Sigmoid colon (tissue), 7 donors: Measurements from ENCODE around the gene ADARB2. TPM values are rescaled to one million over a fixed set of nuclear protein-coding genes. Genes with fewer than 3 reads are reported as not detected.

Experiments
- DNase-seq: peaks from one replicate; pipeline ENCODE4 v3.0.0-alpha.2; 2019
- H3K27ac ChIP-seq, 4 donors: fragments of 200-600 bp; sonication (generic); one replicate each; pipeline ENCODE4 v1.5.1; 2016 to 2019; ENCODE audit warnings: mild to moderate bottlenecking in 1 of 4
- H3K27me3 ChIP-seq, 3 donors: fragments of 200-600 bp; sonication (generic); one replicate each; pipeline ENCODE4 v1.5.1; 2019; ENCODE audit warnings: mild to moderate bottlenecking in 1 of 3
- H3K36me3 ChIP-seq, 4 donors: fragments of 200-600 bp; sonication (generic); one replicate each; pipeline ENCODE4 v1.5.1; 2016 to 2019
- H3K4me1 ChIP-seq, 4 donors: fragments of 200-600 bp; sonication (generic); one replicate each; pipeline ENCODE4 v1.5.1; 2017 to 2019
- H3K4me3 ChIP-seq, 4 donors: fragments of 200-600 bp; sonication (generic); one replicate each; pipeline ENCODE4 v1.5.1; 2017 to 2019; ENCODE audit warnings: mild to moderate bottlenecking in 2 of 4, moderate library complexity in 1 of 4
- H3K9me3 ChIP-seq, 4 donors: fragments of 200-600 bp in 3 of 4; sonication (generic) in 3 of 4; one replicate each; pipeline versions ENCODE4 v1.5.1 to v1.6.1; 2013 to 2019
- CTCF ChIP-seq, 4 experiments: fragments of 450-650 bp in 3 of 4; fragments of 200-600 bp in 1 of 4; IDR thresholded peaks; one replicate each; pipeline ENCODE4 v1.5.1; 2016 to 2019; ENCODE audit warnings: antibody characterized with exemption in 4 of 4, mild to moderate bottlenecking in 3 of 4, moderate library complexity in 2 of 4
- EP300 ChIP-seq, 4 donors: sonication (generic); formaldehyde crosslinking; IDR thresholded peaks; one replicate each; pipeline ENCODE4 v1.6.1; 2017; ENCODE audit warnings: antibody characterized with exemption in 4 of 4
- POLR2A ChIP-seq, 2 donors: fragments of 450-650 bp; IDR thresholded peaks; one replicate each; pipeline ENCODE4 v1.6.1; 2016; ENCODE audit warnings: antibody characterized with exemption in 2 of 2, mild to moderate bottlenecking in 2 of 2, moderate library complexity in 2 of 2
- POLR2AphosphoS5 ChIP-seq, 4 donors: sonication (generic); formaldehyde crosslinking; IDR thresholded peaks; one replicate each; pipeline ENCODE4 v1.6.1; 2017; ENCODE audit warnings: antibody characterized with exemption in 4 of 4
- WGBS, 2 donors: extraction: QIAGEN DNeasy Blood & Tissue Kit; methylation state at CpG; one replicate each; pipeline ENCODE4 v1.1.7; 2013; 5-methylcytosine and 5-hydroxymethylcytosine counted together
- intact Hi-C: fragments of 100-400 bp; cut with DNase I; formaldehyde crosslinking; loops from one replicate; pipeline ENCODE4 v1.15.1; 2023
- polyA plus RNA-seq, 3 donors: library from polyadenylated mRNA; stranded (reverse); fragments of 200-250 nt; gene quantifications; one replicate each; pipeline ENCODE4 v1.2.3, GENCODE V29; 2013
- total RNA-seq, 4 donors: library from RNA; depleted of rRNA; stranded (reverse); fragments of >200 nt; gene quantifications; one replicate each; pipeline ENCODE4 v1.1.0, GENCODE V29; 2016
- donor health status: healthy with polysubstance abuse.
- donor health status: Bipolar disorder and iron deficiency.
- donor health status: healthy.

ADARB2 gene
- total and polyA plus RNA-seq, 7 donors: 0.60 to 5.9 (median 3.5) TPM; not detected in 1

GRCh38 chr10:1739751-1740150, 2.4 kb upstream of the ADARB2 start:
- peaks cover 9 to 69% (median 35%) of the 10 kb centered on the region in 3 donors for H3K27me3 ChIP-seq
- intact Hi-C loops: no loop called here
- no peak overlapping the region for H3K27ac ChIP-seq
- no peaks in the 10 kb centered on the region for H3K36me3 ChIP-seq
- H3K4me1 ChIP-seq: peaks cover 0 to 18% (median 9%) of the 10 kb centered on the region in 4 donors
- no peak overlapping the region for H3K4me3 ChIP-seq
- no peak for TF ChIP-seq POLR2AphosphoS5 (IDR thresholded peaks at IDR 0.05)
- no peak for TF ChIP-seq CTCF (IDR thresholded peaks at IDR 0.05)
- TF ChIP-seq POLR2A (IDR thresholded peaks at IDR 0.05): no peak
- TF ChIP-seq EP300 (IDR thresholded peaks at IDR 0.05): no peak
- DNase-seq: no peak
- 63 to 70% methylated on average over 14 of the region's 14 CpGs for WGBS, 2 donors
- no peaks in the 10 kb centered on the region for H3K9me3 ChIP-seq

DNA sequence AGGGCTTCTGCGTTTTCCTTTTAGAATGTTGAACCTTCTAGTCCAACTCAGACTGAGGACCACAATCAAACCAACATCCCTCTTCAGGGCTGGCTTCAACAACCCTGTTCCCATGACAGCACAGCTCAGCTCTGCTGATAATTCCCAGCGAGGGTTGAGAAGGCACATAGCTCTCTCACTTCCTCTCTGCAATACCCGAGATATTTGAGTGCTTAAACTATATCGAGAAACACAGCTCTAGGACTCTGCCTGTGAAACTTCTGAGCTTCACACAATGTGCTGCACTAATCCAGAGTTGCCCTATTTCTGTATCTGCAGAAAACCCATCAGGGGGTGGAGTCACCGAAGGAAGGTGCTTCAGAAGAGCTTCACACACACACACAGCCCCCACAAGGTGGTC, 1.6 kb upstream of the ADARB2 start:
- H3K4me1 ChIP-seq: peaks cover 0 to 18% (median 9%) of the 10 kb centered on the region in 4 donors
- no peak overlapping the region for H3K27ac ChIP-seq
- intact Hi-C loops: no loop called here
- H3K27me3 ChIP-seq: peaks cover 9 to 77% (median 35%) of the 10 kb centered on the region in 3 donors
- TF ChIP-seq EP300 (IDR thresholded peaks at IDR 0.05) (no peak), POLR2A (IDR thresholded peaks at IDR 0.05) (no peak), CTCF (IDR thresholded peaks at IDR 0.05) (no peak)
- WGBS, 2 donors: 53 to 60% methylated on average over 5 of the region's 5 CpGs
- H3K36me3 ChIP-seq: no peaks in the 10 kb centered on the region
- no peak for DNase-seq
- H3K9me3 ChIP-seq: no peaks in the 10 kb centered on the region
- no peak overlapping the region for H3K4me3 ChIP-seq

DNA sequence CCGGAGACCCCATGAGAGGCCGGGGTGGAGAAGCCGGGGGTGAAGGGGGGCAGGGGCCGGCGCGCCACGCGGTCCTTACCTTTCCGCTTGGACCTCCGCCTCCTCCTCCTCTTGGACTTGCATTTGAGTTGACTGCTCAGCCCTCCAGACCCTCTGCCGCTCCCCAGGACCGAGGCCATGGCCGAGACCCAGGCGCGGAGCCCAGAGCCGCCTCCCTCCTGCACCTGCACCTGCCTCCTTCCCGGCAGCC, 428 bp downstream of the ADARB2 start:
- WGBS, 2 donors: 1 to 6% methylated on average over 17 of the region's 17 CpGs
- no peaks in the 10 kb centered on the region for H3K36me3 ChIP-seq
- H3K9me3 ChIP-seq: no peaks in the 10 kb centered on the region
- intact Hi-C loops: no loop called here
- H3K27ac ChIP-seq: no peak overlapping the region
- peaks cover 0 to 18% (median 9%) of the 10 kb centered on the region in 4 donors for H3K4me1 ChIP-seq
- TF ChIP-seq CTCF (IDR thresholded peaks at IDR 0.05) (no peak), EP300 (IDR thresholded peaks at IDR 0.05) (no peak)
- no peak for DNase-seq
- peak overlapping the region in 2 of 4 donors; percentile 22 to 32 for H3K4me3 ChIP-seq
- H3K27me3 ChIP-seq: peaks cover 9 to 90% (median 35%) of the 10 kb centered on the region in 3 donors

DNA sequence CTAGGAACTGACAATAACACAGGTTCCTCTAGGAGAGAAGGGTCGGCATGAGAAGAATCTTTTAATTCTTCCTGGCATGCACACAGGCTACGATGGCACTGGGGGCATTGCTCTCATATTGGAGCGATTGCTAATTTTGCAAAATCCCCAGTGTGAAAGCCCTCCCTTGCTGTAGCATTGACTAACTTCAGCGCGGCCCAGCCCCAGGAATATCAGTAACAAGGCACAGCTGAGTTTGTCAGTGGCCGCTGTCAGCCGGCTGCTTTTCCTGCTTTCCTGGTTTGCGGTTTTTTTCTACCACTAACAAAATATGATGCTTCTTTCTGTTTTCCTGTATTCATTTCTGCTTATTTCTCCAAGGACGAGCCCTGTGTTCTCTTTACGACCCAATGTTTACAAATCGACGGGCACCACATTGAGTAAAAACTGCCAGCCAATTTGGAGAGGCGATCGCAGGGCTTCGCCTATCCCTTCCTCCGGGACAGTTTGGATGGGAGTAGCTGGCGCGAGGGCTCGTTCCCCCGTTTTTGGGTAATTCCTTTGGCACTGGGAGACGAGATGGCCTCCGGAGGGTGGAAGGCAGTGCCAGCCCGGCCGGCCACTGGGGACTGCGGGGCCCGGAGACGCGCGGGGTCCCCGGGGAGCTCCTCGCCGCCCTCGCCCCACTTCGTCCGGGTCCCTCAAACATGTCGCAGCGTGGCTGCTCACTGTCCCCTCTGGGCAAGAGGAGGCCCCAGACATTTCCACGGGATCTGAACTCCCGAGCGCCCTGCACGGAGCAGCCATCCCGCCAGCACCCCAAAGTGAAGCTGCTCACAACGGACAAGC, 967 bp downstream of the ADARB2 start:
- no peak for DNase-seq
- intact Hi-C loops: no loop called here
- peaks cover 0 to 18% (median 9%) of the 10 kb centered on the region in 4 donors for H3K4me1 ChIP-seq
- no peak overlapping the region for H3K27ac ChIP-seq
- peak overlapping the region in 2 of 4 donors; percentile 22 to 32 for H3K4me3 ChIP-seq
- H3K9me3 ChIP-seq: no peaks in the 10 kb centered on the region
- H3K27me3 ChIP-seq: peaks cover 9 to 92% (median 35%) of the 10 kb centered on the region in 3 donors
- WGBS, 2 donors: 4 to 5% methylated on average over 43 of the region's 43 CpGs
- H3K36me3 ChIP-seq: no peaks in the 10 kb centered on the region
- no peak for TF ChIP-seq EP300 (IDR thresholded peaks at IDR 0.05)
- TF ChIP-seq POLR2A (IDR thresholded peaks at IDR 0.05): no peak
- no peak for TF ChIP-seq CTCF (IDR thresholded peaks at IDR 0.05)
- TF ChIP-seq POLR2AphosphoS5 (IDR thresholded peaks at IDR 0.05): no peak

DNA sequence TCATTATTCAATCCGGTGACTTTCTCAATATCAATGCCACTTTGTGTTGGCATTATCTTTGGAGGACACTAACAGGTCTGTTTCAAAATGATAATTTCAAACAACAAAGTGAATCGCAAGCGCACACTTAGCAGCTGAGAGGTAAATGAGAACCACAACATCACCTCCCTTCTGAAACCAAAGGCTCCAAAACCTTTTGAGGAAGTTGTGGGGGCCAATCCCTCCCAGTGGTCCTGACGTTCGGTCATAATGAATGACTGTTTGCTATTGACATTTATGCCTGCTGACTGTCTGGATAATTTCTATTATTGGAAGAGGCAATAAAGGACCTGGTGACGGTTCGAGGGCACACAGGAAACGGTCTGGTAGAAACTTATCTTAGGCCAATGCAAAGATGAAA, 1.8 kb downstream of the ADARB2 start:
- DNase-seq: no peak
- no peaks in the 10 kb centered on the region for H3K36me3 ChIP-seq
- H3K27me3 ChIP-seq: peaks cover 9 to 92% (median 35%) of the 10 kb centered on the region in 3 donors
- H3K27ac ChIP-seq: no peak overlapping the region
- TF ChIP-seq POLR2A (IDR thresholded peaks at IDR 0.05) (no peak), CTCF (IDR thresholded peaks at IDR 0.05) (no peak), POLR2AphosphoS5 (IDR thresholded peaks at IDR 0.05) (no peak)
- intact Hi-C loops: no loop called here
- H3K4me1 ChIP-seq: peaks cover 0 to 18% (median 9%) of the 10 kb centered on the region in 4 donors
- no peak overlapping the region for H3K4me3 ChIP-seq
- H3K9me3 ChIP-seq: no peaks in the 10 kb centered on the region
- 48% methylated on average over 8 of the region's 8 CpGs for WGBS, 2 donors
